T47D (cell line): ENCODE results near the gene SRRM2.
A peak's percentile ranks its signal among the peaks of the same experiment; 100 is the strongest.

Experiments used
- DNase-seq, 2 experiments: peaks; one replicate each; pipeline versions ENCODE4 v3.0.0 to v3.0.0-alpha.2; 2011 to 2012; ENCODE audit warnings: low read depth in 1 of 2, low spot score in 1 of 2
- JUND ChIP-seq: IDR thresholded peaks from 2 replicates; pipeline ENCODE4 v1.6.1; 2012; ENCODE audit warnings: low read depth
- in situ Hi-C: cut with HindIII; loops from 2 replicates; pipeline ENCODE4 v1.10.0; 2016; ENCODE audit warnings: low sequenced_read_pairs, low pct_unique_long_range_greater_than_20kb

The SRRM2 gene

GRCh38 chr16:2791174-2791573 lies 38.7 kb downstream of the SRRM2 start:
- TF ChIP-seq JUND, result no peak
- in situ Hi-C loops, result no loop called here
- DNase-seq, result no peak

DNA sequence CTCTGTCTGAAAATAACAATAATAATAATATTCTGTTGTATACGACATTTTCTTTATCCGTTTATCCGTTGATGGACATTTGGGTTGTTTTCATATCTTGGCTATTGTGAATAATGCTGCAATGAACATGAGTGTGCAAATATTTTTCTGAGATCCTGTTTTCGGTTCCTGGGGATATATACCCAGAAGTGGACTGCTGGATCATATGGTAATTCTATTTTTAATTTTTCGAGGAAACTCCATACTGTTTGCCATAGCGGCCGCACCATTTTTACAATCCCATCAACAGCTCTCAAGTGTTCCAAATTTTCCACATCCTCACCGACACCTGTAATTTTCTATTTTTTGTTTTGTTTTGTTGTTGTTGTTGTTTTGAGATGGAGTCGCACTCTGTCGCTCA lies 40.5 kb downstream of the SRRM2 start:
- in situ Hi-C loops, result no loop called here

DNA sequence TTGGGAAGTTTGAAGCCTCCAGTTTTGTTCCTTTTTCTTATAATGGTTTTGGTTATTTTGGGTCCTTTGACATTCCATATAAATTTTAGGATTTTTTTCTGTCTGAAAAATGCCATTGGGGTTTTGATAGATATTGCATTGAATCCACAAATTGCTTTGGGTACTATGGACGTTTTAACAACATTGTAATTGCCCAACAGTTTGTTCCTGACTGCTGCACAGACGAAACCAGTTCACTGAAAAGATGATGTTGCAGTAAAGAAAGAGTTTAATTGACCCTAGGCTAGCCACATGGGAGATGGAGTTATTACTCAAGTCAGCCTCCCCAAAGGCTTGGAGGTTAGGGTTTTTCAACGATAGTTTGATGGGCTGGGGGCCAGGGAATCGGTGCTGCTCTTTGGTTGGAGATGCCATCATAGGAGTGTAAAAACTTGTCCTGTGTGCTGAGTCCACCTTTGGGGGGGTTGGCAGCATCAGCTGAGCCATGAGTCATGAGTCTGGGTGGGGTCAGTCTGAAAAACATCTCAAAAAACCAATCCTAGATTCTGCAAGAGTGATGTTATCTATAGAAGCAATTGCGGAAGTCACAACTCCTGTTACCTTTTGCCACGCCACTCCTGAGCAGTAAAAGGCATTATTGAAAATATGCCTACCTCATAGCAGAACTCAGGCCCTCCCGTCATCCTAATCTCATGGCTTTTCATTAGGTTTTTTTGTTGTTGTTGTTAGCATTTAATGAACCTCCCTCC lies 43.1 kb downstream of the SRRM2 start:
- in situ Hi-C loops, result no loop called here
- DNase-seq, result no peak

More for the DNA sequence above, 40.5 kb downstream of the SRRM2 start:
- DNase-seq, result no peak
- no peak for TF ChIP-seq JUND

DNA sequence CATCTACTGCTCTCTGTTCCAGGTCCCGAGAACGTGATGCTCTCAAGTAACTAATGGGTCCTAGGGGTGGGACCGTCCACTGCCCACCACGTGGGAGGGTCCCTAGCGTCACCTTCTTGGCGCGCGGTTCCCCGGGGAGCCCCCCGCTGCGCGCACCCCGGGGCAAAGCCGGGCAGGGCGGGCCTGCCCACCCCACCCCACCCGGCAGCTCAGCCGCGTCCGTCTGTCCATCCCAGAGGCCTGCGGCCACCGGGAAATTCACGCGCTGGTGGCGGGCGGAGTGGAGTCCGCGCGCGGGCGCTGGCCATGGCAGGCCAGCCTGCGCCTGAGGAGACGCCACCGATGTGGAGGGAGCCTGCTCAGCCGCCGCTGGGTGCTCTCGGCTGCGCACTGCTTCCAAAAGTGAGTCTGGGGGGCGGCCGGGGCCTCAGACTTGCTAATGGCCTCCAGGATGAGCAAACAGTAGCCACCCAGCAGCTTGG lies 46.3 kb downstream of the SRRM2 start:
- DNase-seq, result no peak
- in situ Hi-C loops, result no loop called here
- no peak for TF ChIP-seq JUND

More for the DNA sequence above, 43.1 kb downstream of the SRRM2 start:
- no peak for TF ChIP-seq JUND

DNA sequence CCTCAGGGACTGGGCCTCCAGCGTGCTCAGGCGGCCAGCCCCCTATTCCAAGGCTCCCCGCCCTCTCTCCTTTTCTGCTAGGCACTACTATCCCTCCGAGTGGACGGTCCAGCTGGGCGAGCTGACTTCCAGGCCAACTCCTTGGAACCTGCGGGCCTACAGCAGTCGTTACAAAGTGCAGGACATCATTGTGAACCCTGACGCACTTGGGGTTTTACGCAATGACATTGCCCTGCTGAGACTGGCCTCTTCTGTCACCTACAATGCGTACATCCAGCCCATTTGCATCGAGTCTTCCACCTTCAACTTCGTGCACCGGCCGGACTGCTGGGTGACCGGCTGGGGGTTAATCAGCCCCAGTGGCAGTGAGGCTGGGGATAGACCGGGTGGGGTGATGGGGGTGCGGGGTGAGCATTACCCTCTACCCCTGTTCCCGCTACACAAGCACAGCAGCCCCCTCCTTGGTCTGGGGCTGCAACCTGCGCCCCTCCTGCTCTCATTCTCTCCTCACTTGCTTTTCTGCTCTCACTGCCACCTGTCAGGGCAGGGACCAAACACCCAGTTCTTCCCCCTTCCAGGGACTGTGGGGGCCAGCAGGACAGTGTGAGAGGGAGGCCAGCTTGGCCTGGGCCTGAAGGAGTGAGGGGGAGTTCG lies 46.9 kb downstream of the SRRM2 start:
- in situ Hi-C loops, result no loop called here
- peak in 1 of 2 experiments; percentile 42 for DNase-seq
- TF ChIP-seq JUND, result no peak

GRCh38 chr16:2799859-2800226 lies 47.4 kb downstream of the SRRM2 start:
- DNase-seq, result peak; percentile 73 to 94
- TF ChIP-seq JUND, result peak; percentile 33; the same call in 1 of the 2 replicates
- in situ Hi-C loops, result no loop called here

- no peak for DNase-seq
- in situ Hi-C loops, result no loop called here
- no peak for TF ChIP-seq JUND
These were observed 51.2 kb downstream of the SRRM2 start for GRCh38 chr16:2803545-2804195.

DNA sequence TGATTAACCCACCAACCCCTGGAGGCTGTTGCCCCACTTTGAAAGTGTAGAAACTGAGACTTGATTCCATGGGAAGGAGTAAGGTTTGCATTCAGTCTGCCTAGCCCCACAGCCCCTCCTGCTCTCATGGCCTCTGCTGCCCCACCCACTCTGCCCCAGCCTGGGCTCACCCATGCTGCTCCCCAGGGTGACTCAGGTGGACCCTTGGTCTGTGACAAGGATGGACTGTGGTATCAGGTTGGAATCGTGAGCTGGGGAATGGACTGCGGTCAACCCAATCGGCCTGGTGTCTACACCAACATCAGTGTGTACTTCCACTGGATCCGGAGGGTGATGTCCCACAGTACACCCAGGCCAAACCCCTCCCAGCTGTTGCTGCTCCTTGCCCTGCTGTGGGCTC lies 52.3 kb downstream of the SRRM2 start:
- in situ Hi-C loops, result no loop called here
- no peak for DNase-seq
- no peak for TF ChIP-seq JUND

GRCh38 chr16:2806286-2806685 lies 53.8 kb downstream of the SRRM2 start:
- in situ Hi-C loops, result no loop called here
- no peak for TF ChIP-seq JUND
- no peak for DNase-seq

DNA sequence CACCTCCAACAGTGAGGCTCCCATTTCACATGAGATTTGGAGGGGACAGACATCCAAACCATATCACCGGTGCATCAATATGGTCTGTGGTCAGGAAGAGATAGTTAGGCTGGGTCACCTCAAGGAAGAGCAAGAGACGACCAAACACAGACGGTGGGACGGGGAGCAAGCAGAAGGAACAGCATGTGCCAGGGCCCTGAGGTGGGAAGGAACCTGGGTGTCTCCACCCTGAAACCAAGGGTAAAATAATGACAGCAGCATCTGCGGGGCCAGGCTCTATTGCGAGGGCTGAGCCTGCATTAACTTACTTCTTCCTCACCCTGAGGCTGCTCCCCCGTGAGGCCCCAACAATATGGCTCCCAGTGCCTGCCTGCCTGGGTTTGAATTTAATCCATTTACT lies 55.7 kb downstream of the SRRM2 start:
- in situ Hi-C loops, result no loop called here
- no peak for DNase-seq
- no peak for TF ChIP-seq JUND

DNA sequence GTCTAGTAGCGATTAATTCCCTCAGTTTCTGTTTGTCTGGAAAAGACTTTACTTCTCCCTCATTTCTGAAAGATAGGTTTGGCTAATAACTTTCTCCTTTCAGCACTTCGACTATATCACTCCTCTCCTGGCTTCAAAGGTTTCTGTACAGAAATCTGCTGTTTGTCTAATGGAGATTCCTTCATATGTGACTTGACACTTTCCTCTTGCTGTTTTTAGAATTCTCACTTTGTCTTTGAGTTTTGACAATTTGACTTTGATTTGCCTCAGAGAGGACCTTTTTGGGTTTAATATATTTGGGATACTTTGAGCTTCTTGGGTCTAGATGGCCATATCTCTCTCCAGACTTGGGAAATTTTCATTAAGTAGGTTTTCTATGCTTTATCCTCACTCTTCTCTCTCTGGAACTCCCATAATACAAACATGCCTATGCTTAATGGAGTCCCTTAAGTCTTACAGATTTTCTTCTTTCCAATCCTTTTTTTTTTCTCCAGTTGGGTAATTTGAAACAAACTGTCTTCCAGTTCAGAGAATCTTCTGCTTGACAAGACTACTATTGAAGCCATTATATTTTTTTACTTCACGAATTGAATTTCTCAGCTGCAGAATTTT lies 56.8 kb downstream of the SRRM2 start:
- TF ChIP-seq JUND, result no peak
- in situ Hi-C loops, result no loop called here
- no peak for DNase-seq

- in situ Hi-C loops, result no loop called here
- no peak for TF ChIP-seq JUND
- no peak for DNase-seq
These were observed 58.2 kb downstream of the SRRM2 start for GRCh38 chr16:2810651-2811050.
